Esophagus squamous epithelium (tissue), 5 donors: ENCODE results near the gene MKNK1. TPM values are rescaled to one million over a fixed set of nuclear protein-coding genes. Genes with fewer than 3 reads are reported as not detected.

Experiments used
- DNase-seq: peaks from one replicate; lab custom pipeline; 2025; lab: John Stamatoyannopoulos, UW
- H3K27ac ChIP-seq, 4 donors: fragments of 200-600 bp; sonication (generic); one replicate each; pipeline ENCODE4 v1.5.1; 2016 to 2019; ENCODE audit warnings: mild to moderate bottlenecking in 1 of 4
- H3K27me3 ChIP-seq, 4 donors: fragments of 200-600 bp; sonication (generic); 1 replicate in 3 of 4; 2 replicates in 1 of 4; pipeline versions ENCODE4 v1.5.1 to v1.6.0; 2017 to 2021; ENCODE audit warnings: antibody characterized with exemption in 1 of 4
- H3K36me3 ChIP-seq, 3 donors: fragments of 200-600 bp; sonication (generic); one replicate each; pipeline ENCODE4 v1.5.1; 2016 to 2019
- H3K4me1 ChIP-seq, 3 donors: fragments of 200-600 bp; sonication (generic); one replicate each; pipeline ENCODE4 v1.5.1; 2017 to 2019
- H3K4me3 ChIP-seq, 4 donors: fragments of 200-600 bp; sonication (generic); 1 replicate in 3 of 4; 2 replicates in 1 of 4; pipeline ENCODE4 v1.5.1; 2016 to 2019; ENCODE audit warnings: mild to moderate bottlenecking in 2 of 4, moderate library complexity in 1 of 4
- H3K9me3 ChIP-seq, 3 donors: fragments of 200-600 bp; sonication (generic); one replicate each; pipeline ENCODE4 v1.5.1; 2016 to 2019
- CTCF ChIP-seq, 6 experiments: fragments of 450-650 bp in 4 of 6; fragments of 200-600 bp in 2 of 6; sonication (generic) in 2 of 6; IDR thresholded peaks; one replicate each; pipeline ENCODE4 v1.5.1; 2016 to 2019; ENCODE audit warnings: antibody characterized with exemption in 6 of 6, mild to moderate bottlenecking in 4 of 6, moderate library complexity in 4 of 6
- POLR2A ChIP-seq, 4 donors: fragments of 450-650 bp; IDR thresholded peaks; one replicate each; pipeline ENCODE4 v1.6.1; 2017; ENCODE audit warnings: antibody characterized with exemption in 4 of 4, mild to moderate bottlenecking in 4 of 4, moderate library complexity in 3 of 4
- WGBS, 2 donors: methylation state at CpG; one replicate each; pipeline ENCODE4 v1.1.5; 2018; 5-methylcytosine and 5-hydroxymethylcytosine counted together
- intact Hi-C: fragments of 100-400 bp; cut with DNase I; formaldehyde crosslinking; loops from one replicate; pipeline ENCODE4 v1.15.0; 2022
- total RNA-seq, 4 donors: library from RNA; depleted of rRNA; stranded (reverse); fragments of >200 nt; gene quantifications; one replicate each; pipeline ENCODE4 v1.1.0, GENCODE V29; 2016
- donor health status: DM: yes; HTN: yes; CAD: no.

MKNK1 gene
- total RNA-seq, 4 donors from 2014 or later = 18.2 to 33.7 (median 33.6) TPM

- 100% methylated on average over 2 of the region's 2 CpGs for WGBS, 2 donors
- TF ChIP-seq CTCF (IDR thresholded peaks at IDR 0.05) (no peak), POLR2A (IDR thresholded peaks at IDR 0.05) (no peak)
- intact Hi-C loops = no loop called here
- Histone ChIP-seq H3K9me3 (no peaks in the 10 kb centered on the region), H3K27ac (no peak overlapping the region), H3K36me3 (peaks cover 6 to 78% (median 9%) of the 10 kb centered on the region in 3 donors), H3K27me3 (no peaks in the 10 kb centered on the region), H3K4me1 (peaks cover 0 to 13% (median 8%) of the 10 kb centered on the region in 3 donors), H3K4me3 (no peak overlapping the region)
- no peak for DNase-seq
Measured at GRCh38 chr1:46635205-46635604, 31.1 kb upstream of the MKNK1 start.

GRCh38 chr1:46630719-46631118, 26.7 kb upstream of the MKNK1 start:
- DNase-seq = no peak
- 76 to 79% methylated on average over 2 of the region's 2 CpGs for WGBS, 2 donors
- no peaks in the 10 kb centered on the region for H3K4me1 ChIP-seq
- TF ChIP-seq POLR2A (IDR thresholded peaks at IDR 0.05) (no peak), CTCF (IDR thresholded peaks at IDR 0.05) (no peak)
- H3K9me3 ChIP-seq = no peaks in the 10 kb centered on the region
- H3K36me3 ChIP-seq = peaks cover 4 to 55% (median 9%) of the 10 kb centered on the region in 3 donors
- intact Hi-C loops = no loop called here
- no peak overlapping the region for H3K4me3 ChIP-seq
- no peaks in the 10 kb centered on the region for H3K27me3 ChIP-seq
- H3K27ac ChIP-seq = no peak overlapping the region

GRCh38 chr1:46623743-46624644, 19.9 kb upstream of the MKNK1 start:
- TF ChIP-seq CTCF (IDR thresholded peaks at IDR 0.05) = no peak
- no peak overlapping the region for H3K4me3 ChIP-seq
- H3K4me1 ChIP-seq = peaks cover 0 to 17% (median 0%) of the 10 kb centered on the region in 3 donors
- no peaks in the 10 kb centered on the region for H3K36me3 ChIP-seq
- intact Hi-C loops = loop anchor here (5.0 kb wide), 1 partner anchor 98 kb away; no protein-coding TSS in a partner anchor
- WGBS, 2 donors = 43 to 83% methylated on average over 4 of the region's 4 CpGs
- H3K27ac ChIP-seq = no peak overlapping the region
- no peaks in the 10 kb centered on the region for H3K27me3 ChIP-seq
- no peak for DNase-seq
- no peaks in the 10 kb centered on the region for H3K9me3 ChIP-seq

- H3K27me3 ChIP-seq = no peaks in the 10 kb centered on the region
- WGBS, 2 donors = 50 to 52% methylated on average over 3 of the region's 3 CpGs
- TF ChIP-seq CTCF (IDR thresholded peaks at IDR 0.05) (peak in 5 of 6 experiments; percentile 42 to 65 (median 44)), POLR2A (IDR thresholded peaks at IDR 0.05) (no peak)
- intact Hi-C loops = loop anchor here (5.0 kb wide), 1 partner anchor 100 kb away; no protein-coding TSS in a partner anchor
- peak overlapping the region in 1 of 4 donors; percentile 29 for H3K27ac ChIP-seq
- no peak overlapping the region for H3K4me3 ChIP-seq
- DNase-seq = no peak
- H3K9me3 ChIP-seq = no peaks in the 10 kb centered on the region
- H3K36me3 ChIP-seq = no peaks in the 10 kb centered on the region
- peaks cover under 1 to 19% (median 1%) of the 10 kb centered on the region in 3 donors for H3K4me1 ChIP-seq
Measured at GRCh38 chr1:46622344-46622743, 18.3 kb upstream of the MKNK1 start.

- Histone ChIP-seq H3K27ac (peak overlapping the region in 1 of 4 donors; percentile 29), H3K27me3 (no peaks in the 10 kb centered on the region), H3K4me3 (no peak overlapping the region), H3K4me1 (peaks cover 5 to 23% (median 5%) of the 10 kb centered on the region in 3 donors), H3K36me3 (no peaks in the 10 kb centered on the region), H3K9me3 (no peaks in the 10 kb centered on the region)
- no peak for TF ChIP-seq CTCF (IDR thresholded peaks at IDR 0.05)
- no peak for TF ChIP-seq POLR2A (IDR thresholded peaks at IDR 0.05)
- intact Hi-C loops = loop anchor here (5.0 kb wide), 1 partner anchor 100 kb away; no protein-coding TSS in a partner anchor
- WGBS, 2 donors = 72 to 73% methylated on average over 7 of the region's 7 CpGs
- no peak for DNase-seq
Measured at GRCh38 chr1:46621930-46622329, 17.9 kb upstream of the MKNK1 start.
